Cardiac muscle cell (in vitro differentiated cells and primary cell): Measurements from ENCODE around the gene SRSF8. TPM values are rescaled to one million over a fixed set of nuclear protein-coding genes. Genes with fewer than 3 reads are reported as not detected.
A peak's percentile ranks its signal among the peaks of the same experiment; 100 is the strongest.
"Not testable (repeated sequence)": the region's sequence is repeated elsewhere in the genome, so short reads cannot be mapped to it uniquely, and the experiment has no call there.

Experiments used
- DNase-seq, 2 donors: peaks; one replicate each; pipeline versions ENCODE4 v3.0.0 to v3.0.0-alpha.2; 2010 to 2017; ENCODE audit warnings: low read depth in 1 of 2, low spot score in 1 of 2
- H3K27ac ChIP-seq: fragments of 200-600 bp; sonication (generic); 2 replicates; pipeline ENCODE4 v1.5.1; 2016
- H3K27me3 ChIP-seq: fragments of 200-600 bp; sonication (generic); 2 replicates; pipeline ENCODE4 v1.6.0; 2016; ENCODE audit warnings: control low read depth
- H3K36me3 ChIP-seq: fragments of 200-600 bp; sonication (generic); 2 replicates; pipeline ENCODE4 v1.5.1; 2016; ENCODE audit warnings: control low read depth
- H3K4me1 ChIP-seq: fragments of 200-600 bp; sonication (generic); 2 replicates; pipeline ENCODE4 v1.8.1; 2017; ENCODE audit warnings: low read depth, mild to moderate bottlenecking, mixed run types
- H3K4me3 ChIP-seq: fragments of 200-600 bp; sonication (generic); 2 replicates; pipeline ENCODE4 v1.5.1; 2016; ENCODE audit warnings: mild to moderate bottlenecking
- H3K9me3 ChIP-seq: fragments of 200-600 bp; sonication (generic); 2 replicates; pipeline ENCODE4 v1.5.1; 2017; ENCODE audit warnings: low read depth, mild to moderate bottlenecking, control low read depth
- polyA plus RNA-seq: library from polyadenylated mRNA; unstranded; fragments of >200 nt; fragmentation: Nextera tagmentation; extraction: Ambion mirVana; gene quantifications from 2 replicates; pipeline ENCODE4 v1.2.1, GENCODE V29; 2016
- total RNA-seq: library from RNA; depleted of rRNA; stranded (reverse); fragments of >200 nt; gene quantifications from 2 replicates; pipeline ENCODE4 v1.2.3, GENCODE V29; 2016
- TF ChIP-seq, protein P1 (sequence below): IDR thresholded peaks from 2 replicates; pipeline ENCODE4 v1.5.1; 2012; ENCODE audit warnings: low read depth, mild to moderate bottlenecking, low read length

Gene SRSF8, protein sequence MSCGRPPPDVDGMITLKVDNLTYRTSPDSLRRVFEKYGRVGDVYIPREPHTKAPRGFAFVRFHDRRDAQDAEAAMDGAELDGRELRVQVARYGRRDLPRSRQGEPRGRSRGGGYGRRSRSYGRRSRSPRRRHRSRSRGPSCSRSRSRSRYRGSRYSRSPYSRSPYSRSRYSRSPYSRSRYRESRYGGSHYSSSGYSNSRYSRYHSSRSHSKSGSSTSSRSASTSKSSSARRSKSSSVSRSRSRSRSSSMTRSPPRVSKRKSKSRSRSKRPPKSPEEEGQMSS
- total RNA-seq (19.0 and 19.3 TPM in 2 replicates), polyA plus RNA-seq (40.1 and 43.0 TPM in 2 replicates)

DNA sequence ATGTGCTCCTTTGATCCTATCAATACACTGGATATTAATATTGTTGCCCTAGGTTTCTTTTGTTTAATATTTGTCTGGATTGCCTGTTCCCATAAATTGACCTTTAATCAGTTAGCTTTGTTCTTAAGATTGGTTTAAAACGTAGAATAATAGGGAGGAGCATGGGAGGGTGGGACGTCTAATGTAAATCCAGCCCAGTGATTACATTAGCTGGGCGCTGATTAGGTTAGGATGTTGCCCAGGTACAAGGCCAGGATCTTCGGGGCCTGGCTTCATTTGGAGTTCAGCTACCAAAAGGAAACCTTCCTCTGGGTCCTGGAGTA lies at the start of gene SRSF8:
SRSF8 (plus strand) TSS at position 204 of the 323 bp plus-strand sequence. CDS start 308 bp downstream, outside the sequence.
- peak within 1 kb of the TSS; percentile 90 for H3K27ac ChIP-seq
- H3K36me3 ChIP-seq: no peaks in the 10 kb centered on the region
- TF ChIP-seq, protein P1, sequence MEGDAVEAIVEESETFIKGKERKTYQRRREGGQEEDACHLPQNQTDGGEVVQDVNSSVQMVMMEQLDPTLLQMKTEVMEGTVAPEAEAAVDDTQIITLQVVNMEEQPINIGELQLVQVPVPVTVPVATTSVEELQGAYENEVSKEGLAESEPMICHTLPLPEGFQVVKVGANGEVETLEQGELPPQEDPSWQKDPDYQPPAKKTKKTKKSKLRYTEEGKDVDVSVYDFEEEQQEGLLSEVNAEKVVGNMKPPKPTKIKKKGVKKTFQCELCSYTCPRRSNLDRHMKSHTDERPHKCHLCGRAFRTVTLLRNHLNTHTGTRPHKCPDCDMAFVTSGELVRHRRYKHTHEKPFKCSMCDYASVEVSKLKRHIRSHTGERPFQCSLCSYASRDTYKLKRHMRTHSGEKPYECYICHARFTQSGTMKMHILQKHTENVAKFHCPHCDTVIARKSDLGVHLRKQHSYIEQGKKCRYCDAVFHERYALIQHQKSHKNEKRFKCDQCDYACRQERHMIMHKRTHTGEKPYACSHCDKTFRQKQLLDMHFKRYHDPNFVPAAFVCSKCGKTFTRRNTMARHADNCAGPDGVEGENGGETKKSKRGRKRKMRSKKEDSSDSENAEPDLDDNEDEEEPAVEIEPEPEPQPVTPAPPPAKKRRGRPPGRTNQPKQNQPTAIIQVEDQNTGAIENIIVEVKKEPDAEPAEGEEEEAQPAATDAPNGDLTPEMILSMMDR: no peak
- peaks cover 6% of the 10 kb centered on the region for H3K27me3 ChIP-seq
- H3K4me1 ChIP-seq: peaks cover 13% of the 10 kb centered on the region
- DNase-seq: no peak
- H3K9me3 ChIP-seq: no peaks in the 10 kb centered on the region
- H3K4me3 ChIP-seq: peak within 1 kb of the TSS; percentile 70

DNA sequence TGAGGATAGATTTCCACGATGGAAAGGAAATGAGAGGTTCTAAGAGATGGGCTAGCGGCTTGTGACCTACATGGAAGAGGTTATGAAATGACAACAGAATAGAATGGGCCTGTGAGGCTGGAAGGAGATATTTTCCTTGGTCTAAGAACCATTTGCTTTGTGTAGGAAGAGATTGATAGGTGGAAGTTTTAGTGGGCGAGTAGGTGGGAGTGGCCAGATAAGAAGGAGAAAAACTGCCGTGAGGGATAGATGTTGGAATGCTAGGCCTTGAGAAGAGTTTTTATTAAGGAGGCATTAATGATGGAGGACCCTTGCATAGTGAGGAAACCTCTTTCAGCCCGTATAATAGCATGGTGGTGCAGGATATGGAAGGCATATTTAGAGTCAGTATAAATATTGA lies 45.3 kb upstream of the SRSF8 start:
- not testable (repeated sequence) for H3K27me3 ChIP-seq, H3K9me3 ChIP-seq

DNA sequence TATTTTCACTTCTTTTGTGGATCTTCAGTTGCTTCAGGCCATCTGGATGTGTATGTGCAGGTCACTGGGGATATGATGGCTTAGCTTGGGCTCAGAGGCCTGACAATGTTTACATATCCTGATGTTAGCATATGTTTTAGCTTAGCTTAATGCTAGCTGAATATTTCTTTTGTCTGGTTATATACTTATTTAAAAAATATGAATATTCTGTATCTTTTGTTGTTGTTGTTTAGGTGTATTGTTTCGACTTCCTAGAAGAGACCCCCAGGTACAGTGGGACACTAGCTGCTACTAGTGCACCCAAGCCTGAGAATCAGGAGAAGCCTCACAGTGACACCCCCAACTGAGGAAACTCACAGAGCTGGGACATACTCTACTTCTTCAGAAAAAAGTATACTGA lies 41.8 kb upstream of the SRSF8 start, which contains the start of gene KDM4E:
KDM4E (plus strand) TSS at position 301 of the 400 bp plus-strand sequence. CDS start 300 bp downstream, outside the sequence.
- H3K27me3 ChIP-seq: no peaks in the 10 kb centered on the region
- no peaks in the 10 kb centered on the region for H3K4me1 ChIP-seq
- no peaks in the 10 kb centered on the region for H3K9me3 ChIP-seq
- TF ChIP-seq, protein P1: no peak
- no peak for DNase-seq
- H3K36me3 ChIP-seq: no peaks in the 10 kb centered on the region
- no peak within 1 kb of the TSS for H3K27ac ChIP-seq
- no peak within 1 kb of the TSS for H3K4me3 ChIP-seq

More for the DNA sequence above, 45.3 kb upstream of the SRSF8 start:
- H3K4me1 ChIP-seq, H3K36me3 ChIP-seq, H3K4me3 ChIP-seq, H3K27ac ChIP-seq, DNase-seq: not testable (repeated sequence)

DNA sequence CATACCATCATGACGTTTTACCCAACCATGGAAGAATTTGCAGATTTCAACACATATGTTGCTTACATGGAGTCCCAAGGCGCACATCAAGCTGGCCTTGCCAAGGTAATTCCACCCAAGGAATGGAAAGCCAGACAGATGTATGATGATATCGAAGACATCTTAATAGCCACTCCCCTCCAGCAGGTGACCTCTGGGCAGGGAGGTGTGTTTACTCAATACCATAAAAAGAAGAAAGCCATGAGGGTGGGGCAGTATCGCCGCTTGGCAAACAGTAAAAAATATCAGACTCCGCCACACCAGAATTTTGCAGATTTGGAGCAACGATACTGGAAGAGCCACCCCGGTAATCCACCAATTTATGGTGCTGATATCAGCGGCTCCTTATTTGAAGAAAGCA lies 41.1 kb upstream of the SRSF8 start:
- not testable (repeated sequence) for H3K9me3 ChIP-seq, H3K36me3 ChIP-seq, H3K27me3 ChIP-seq, H3K27ac ChIP-seq, H3K4me3 ChIP-seq, DNase-seq, H3K4me1 ChIP-seq

DNA sequence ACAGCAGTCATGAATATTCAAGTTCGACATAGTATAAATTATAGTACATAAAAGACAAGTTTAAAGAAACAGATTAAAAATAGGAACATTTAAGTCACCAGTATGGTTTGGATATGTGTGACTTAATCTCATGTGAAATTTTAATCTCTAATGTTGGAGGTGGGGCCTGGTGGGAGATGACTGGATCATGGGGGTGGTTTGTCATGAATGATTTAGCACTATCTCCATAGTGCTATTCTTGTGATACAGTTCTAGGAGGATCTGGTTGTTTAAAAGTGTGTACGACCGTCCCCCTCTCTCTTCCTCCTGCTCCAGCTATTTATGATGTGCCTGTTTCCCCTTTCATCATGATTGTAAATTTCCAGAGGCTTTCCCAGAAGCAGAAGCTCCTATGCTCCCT lies 38.4 kb upstream of the SRSF8 start:
- DNase-seq: no peak
- H3K27ac ChIP-seq: no peak overlapping the region
- H3K9me3 ChIP-seq: no peaks in the 10 kb centered on the region
- no peaks in the 10 kb centered on the region for H3K36me3 ChIP-seq
- H3K4me3 ChIP-seq: no peak overlapping the region
- no peaks in the 10 kb centered on the region for H3K4me1 ChIP-seq
- TF ChIP-seq, protein P1: no peak
- no peaks in the 10 kb centered on the region for H3K27me3 ChIP-seq

DNA sequence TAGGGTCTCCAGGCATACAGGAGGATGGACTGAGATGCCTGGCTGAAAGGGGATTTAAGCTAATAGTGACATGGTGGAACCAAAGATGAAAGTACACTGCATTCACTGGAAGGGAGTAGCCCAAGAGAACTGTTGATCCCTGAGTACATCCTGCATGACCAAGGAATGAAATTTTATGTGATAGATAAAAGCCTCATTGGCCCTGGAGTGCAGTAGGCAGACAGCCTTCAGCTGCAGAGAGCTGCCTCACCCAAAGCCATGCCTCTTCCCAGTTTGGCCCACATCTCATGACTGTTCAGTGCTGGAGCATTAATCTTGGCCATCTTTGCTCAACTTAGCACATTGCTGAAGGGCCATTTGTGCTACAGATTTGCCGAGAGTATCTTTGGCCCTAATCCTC lies 33.7 kb upstream of the SRSF8 start:
- no peaks in the 10 kb centered on the region for H3K36me3 ChIP-seq
- no peak for DNase-seq
- H3K9me3 ChIP-seq: no peaks in the 10 kb centered on the region
- H3K27ac ChIP-seq: no peak overlapping the region
- TF ChIP-seq, protein P1: no peak
- no peaks in the 10 kb centered on the region for H3K27me3 ChIP-seq
- H3K4me1 ChIP-seq: no peaks in the 10 kb centered on the region
- no peak overlapping the region for H3K4me3 ChIP-seq
